ENCODE results near the gene NME3. TPM values are rescaled to one million over a fixed set of nuclear protein-coding genes. Genes with fewer than 3 reads are reported as not detected.

The NME3 gene
- total RNA-seq, 1 experiment from 2014 or later, result 86.8 TPM

GRCh38 chr16:1816396-1817275 is 45.3 kb upstream of the NME3 start (continued):
- TF ChIP-seq MXD4 (CRISPR knock-in tag; IDR thresholded peaks at IDR 0.05; ENCODE audit: borderline replicate concordance), result no peak
- TF ChIP-seq, protein P1, sequence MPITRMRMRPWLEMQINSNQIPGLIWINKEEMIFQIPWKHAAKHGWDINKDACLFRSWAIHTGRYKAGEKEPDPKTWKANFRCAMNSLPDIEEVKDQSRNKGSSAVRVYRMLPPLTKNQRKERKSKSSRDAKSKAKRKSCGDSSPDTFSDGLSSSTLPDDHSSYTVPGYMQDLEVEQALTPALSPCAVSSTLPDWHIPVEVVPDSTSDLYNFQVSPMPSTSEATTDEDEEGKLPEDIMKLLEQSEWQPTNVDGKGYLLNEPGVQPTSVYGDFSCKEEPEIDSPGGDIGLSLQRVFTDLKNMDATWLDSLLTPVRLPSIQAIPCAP (CRISPR knock-in tag; IDR thresholded peaks at IDR 0.05), result no peak

- ChIA-PET POLR2A (no interaction called here), CTCF (no interaction called here)
- H3K4me1 Mint-ChIP-seq, result no peaks in the 10 kb centered on the region
- DNase-seq (ENCODE audit: low spot score), result no peak
- peaks cover 6% of the 10 kb centered on the region for H3K36me3 Mint-ChIP-seq
- H3K9me3 Mint-ChIP-seq, result no peaks in the 10 kb centered on the region
- no peak for ATAC-seq
- TF ChIP-seq ZNF416 (CRISPR knock-in tag; IDR thresholded peaks at IDR 0.05) (no peak), NR3C1 (CRISPR knock-in tag; conservative IDR thresholded peaks at IDR 0.05; ENCODE audit: low read depth) (no peak), TP53 (CRISPR knock-in tag; IDR thresholded peaks at IDR 0.05) (no peak), NR1H2 (CRISPR knock-in tag; IDR thresholded peaks at IDR 0.05) (no peak), ZSCAN18 (CRISPR knock-in tag; IDR thresholded peaks at IDR 0.05) (no peak), SP1 (CRISPR knock-in tag; conservative IDR thresholded peaks at IDR 0.05) (no peak), ZNF512 (CRISPR knock-in tag; IDR thresholded peaks at IDR 0.05; ENCODE audit: borderline replicate concordance) (no peak), ESRRA (CRISPR knock-in tag; IDR thresholded peaks at IDR 0.05; ENCODE audit: borderline replicate concordance) (no peak), IRF2 (CRISPR knock-in tag; IDR thresholded peaks at IDR 0.05; ENCODE audit: borderline replicate concordance, low read depth) (no peak), ATF1 (CRISPR knock-in tag; IDR thresholded peaks at IDR 0.05) (no peak), ATF3 (CRISPR knock-in tag; conservative IDR thresholded peaks at IDR 0.05) (no peak), RORB (CRISPR knock-in tag; IDR thresholded peaks at IDR 0.05) (no peak), USF1 (CRISPR knock-in tag; IDR thresholded peaks at IDR 0.05) (no peak)
- TF ChIP-seq, protein P2, sequence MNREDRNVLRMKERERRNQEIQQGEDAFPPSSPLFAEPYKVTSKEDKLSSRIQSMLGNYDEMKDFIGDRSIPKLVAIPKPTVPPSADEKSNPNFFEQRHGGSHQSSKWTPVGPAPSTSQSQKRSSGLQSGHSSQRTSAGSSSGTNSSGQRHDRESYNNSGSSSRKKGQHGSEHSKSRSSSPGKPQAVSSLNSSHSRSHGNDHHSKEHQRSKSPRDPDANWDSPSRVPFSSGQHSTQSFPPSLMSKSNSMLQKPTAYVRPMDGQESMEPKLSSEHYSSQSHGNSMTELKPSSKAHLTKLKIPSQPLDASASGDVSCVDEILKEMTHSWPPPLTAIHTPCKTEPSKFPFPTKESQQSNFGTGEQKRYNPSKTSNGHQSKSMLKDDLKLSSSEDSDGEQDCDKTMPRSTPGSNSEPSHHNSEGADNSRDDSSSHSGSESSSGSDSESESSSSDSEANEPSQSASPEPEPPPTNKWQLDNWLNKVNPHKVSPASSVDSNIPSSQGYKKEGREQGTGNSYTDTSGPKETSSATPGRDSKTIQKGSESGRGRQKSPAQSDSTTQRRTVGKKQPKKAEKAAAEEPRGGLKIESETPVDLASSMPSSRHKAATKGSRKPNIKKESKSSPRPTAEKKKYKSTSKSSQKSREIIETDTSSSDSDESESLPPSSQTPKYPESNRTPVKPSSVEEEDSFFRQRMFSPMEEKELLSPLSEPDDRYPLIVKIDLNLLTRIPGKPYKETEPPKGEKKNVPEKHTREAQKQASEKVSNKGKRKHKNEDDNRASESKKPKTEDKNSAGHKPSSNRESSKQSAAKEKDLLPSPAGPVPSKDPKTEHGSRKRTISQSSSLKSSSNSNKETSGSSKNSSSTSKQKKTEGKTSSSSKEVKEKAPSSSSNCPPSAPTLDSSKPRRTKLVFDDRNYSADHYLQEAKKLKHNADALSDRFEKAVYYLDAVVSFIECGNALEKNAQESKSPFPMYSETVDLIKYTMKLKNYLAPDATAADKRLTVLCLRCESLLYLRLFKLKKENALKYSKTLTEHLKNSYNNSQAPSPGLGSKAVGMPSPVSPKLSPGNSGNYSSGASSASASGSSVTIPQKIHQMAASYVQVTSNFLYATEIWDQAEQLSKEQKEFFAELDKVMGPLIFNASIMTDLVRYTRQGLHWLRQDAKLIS (CRISPR knock-in tag; IDR thresholded peaks at IDR 0.05; ENCODE audit: borderline replicate concordance), result no peak
- TF ChIP-seq, protein P3, sequence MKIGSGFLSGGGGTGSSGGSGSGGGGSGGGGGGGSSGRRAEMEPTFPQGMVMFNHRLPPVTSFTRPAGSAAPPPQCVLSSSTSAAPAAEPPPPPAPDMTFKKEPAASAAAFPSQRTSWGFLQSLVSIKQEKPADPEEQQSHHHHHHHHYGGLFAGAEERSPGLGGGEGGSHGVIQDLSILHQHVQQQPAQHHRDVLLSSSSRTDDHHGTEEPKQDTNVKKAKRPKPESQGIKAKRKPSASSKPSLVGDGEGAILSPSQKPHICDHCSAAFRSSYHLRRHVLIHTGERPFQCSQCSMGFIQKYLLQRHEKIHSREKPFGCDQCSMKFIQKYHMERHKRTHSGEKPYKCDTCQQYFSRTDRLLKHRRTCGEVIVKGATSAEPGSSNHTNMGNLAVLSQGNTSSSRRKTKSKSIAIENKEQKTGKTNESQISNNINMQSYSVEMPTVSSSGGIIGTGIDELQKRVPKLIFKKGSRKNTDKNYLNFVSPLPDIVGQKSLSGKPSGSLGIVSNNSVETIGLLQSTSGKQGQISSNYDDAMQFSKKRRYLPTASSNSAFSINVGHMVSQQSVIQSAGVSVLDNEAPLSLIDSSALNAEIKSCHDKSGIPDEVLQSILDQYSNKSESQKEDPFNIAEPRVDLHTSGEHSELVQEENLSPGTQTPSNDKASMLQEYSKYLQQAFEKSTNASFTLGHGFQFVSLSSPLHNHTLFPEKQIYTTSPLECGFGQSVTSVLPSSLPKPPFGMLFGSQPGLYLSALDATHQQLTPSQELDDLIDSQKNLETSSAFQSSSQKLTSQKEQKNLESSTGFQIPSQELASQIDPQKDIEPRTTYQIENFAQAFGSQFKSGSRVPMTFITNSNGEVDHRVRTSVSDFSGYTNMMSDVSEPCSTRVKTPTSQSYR (CRISPR knock-in tag; IDR thresholded peaks at IDR 0.05), result no peak
- TF ChIP-seq, protein P4, sequence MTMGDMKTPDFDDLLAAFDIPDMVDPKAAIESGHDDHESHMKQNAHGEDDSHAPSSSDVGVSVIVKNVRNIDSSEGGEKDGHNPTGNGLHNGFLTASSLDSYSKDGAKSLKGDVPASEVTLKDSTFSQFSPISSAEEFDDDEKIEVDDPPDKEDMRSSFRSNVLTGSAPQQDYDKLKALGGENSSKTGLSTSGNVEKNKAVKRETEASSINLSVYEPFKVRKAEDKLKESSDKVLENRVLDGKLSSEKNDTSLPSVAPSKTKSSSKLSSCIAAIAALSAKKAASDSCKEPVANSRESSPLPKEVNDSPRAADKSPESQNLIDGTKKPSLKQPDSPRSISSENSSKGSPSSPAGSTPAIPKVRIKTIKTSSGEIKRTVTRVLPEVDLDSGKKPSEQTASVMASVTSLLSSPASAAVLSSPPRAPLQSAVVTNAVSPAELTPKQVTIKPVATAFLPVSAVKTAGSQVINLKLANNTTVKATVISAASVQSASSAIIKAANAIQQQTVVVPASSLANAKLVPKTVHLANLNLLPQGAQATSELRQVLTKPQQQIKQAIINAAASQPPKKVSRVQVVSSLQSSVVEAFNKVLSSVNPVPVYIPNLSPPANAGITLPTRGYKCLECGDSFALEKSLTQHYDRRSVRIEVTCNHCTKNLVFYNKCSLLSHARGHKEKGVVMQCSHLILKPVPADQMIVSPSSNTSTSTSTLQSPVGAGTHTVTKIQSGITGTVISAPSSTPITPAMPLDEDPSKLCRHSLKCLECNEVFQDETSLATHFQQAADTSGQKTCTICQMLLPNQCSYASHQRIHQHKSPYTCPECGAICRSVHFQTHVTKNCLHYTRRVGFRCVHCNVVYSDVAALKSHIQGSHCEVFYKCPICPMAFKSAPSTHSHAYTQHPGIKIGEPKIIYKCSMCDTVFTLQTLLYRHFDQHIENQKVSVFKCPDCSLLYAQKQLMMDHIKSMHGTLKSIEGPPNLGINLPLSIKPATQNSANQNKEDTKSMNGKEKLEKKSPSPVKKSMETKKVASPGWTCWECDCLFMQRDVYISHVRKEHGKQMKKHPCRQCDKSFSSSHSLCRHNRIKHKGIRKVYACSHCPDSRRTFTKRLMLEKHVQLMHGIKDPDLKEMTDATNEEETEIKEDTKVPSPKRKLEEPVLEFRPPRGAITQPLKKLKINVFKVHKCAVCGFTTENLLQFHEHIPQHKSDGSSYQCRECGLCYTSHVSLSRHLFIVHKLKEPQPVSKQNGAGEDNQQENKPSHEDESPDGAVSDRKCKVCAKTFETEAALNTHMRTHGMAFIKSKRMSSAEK (CRISPR knock-in tag; IDR thresholded peaks at IDR 0.05; ENCODE audit: borderline replicate concordance), result no peak
- H3K27ac Mint-ChIP-seq, result no peak overlapping the region
- no peaks in the 10 kb centered on the region for H3K27me3 Mint-ChIP-seq (ENCODE audit: low read depth)
- no peak overlapping the region for H3K4me3 Mint-ChIP-seq
Measured at GRCh38 chr16:1815461-1815860, 44.1 kb upstream of the NME3 start.
